Right atrium auricular region (tissue), 2 donors: Measurements from ENCODE around the gene RGL3. TPM values are rescaled to one million over a fixed set of nuclear protein-coding genes. Genes with fewer than 3 reads are reported as not detected.
"Not testable (repeated sequence)": the region's sequence is repeated elsewhere in the genome, so short reads cannot be mapped to it uniquely, and the experiment has no call there.

Experiments
- DNase-seq: peaks from one replicate; pipeline ENCODE4 v3.0.0-alpha.2; 2019; ENCODE audit warnings: low spot score
- H3K27ac ChIP-seq, 2 donors: fragments of 200-600 bp; sonication (generic); 1 replicate in 1 of 2; 2 replicates in 1 of 2; pipeline ENCODE4 v1.5.1; 2016 to 2019
- H3K27me3 ChIP-seq, 2 donors: fragments of 200-600 bp; sonication (generic); one replicate each; pipeline versions ENCODE4 v1.5.1 to v1.6.0; 2017 to 2019
- H3K36me3 ChIP-seq: fragments of 200-600 bp; sonication (generic); one replicate; pipeline ENCODE4 v1.5.1; 2016
- H3K4me1 ChIP-seq, 2 donors: fragments of 200-600 bp; sonication (generic); one replicate each; pipeline versions ENCODE4 v1.5.1 to v1.6.0; 2017 to 2019
- H3K4me3 ChIP-seq, 2 donors: fragments of 200-600 bp; sonication (generic); 1 replicate in 1 of 2; 2 replicates in 1 of 2; pipeline ENCODE4 v1.5.1; 2017 to 2019; ENCODE audit warnings: mild to moderate bottlenecking in 1 of 2, moderate library complexity in 1 of 2
- H3K9me3 ChIP-seq, 2 donors: fragments of 200-600 bp; sonication (generic); one replicate each; pipeline ENCODE4 v1.5.1; 2019
- total RNA-seq, 2 donors: library from RNA; depleted of rRNA; stranded (reverse); fragments of >200 nt; gene quantifications; one replicate each; pipeline ENCODE4 v1.1.0, GENCODE V29; 2016
- TF ChIP-seq, protein P1 (sequence below), 2 donors: fragments of 200-600 bp; sonication (generic); IDR thresholded peaks; one replicate each; pipeline ENCODE4 v1.5.1; 2019; ENCODE audit warnings: antibody characterized with exemption in 2 of 2

RGL3 gene
- total RNA-seq, 2 donors from 2014 or later, result 7.4 to 8.4 TPM

DNA sequence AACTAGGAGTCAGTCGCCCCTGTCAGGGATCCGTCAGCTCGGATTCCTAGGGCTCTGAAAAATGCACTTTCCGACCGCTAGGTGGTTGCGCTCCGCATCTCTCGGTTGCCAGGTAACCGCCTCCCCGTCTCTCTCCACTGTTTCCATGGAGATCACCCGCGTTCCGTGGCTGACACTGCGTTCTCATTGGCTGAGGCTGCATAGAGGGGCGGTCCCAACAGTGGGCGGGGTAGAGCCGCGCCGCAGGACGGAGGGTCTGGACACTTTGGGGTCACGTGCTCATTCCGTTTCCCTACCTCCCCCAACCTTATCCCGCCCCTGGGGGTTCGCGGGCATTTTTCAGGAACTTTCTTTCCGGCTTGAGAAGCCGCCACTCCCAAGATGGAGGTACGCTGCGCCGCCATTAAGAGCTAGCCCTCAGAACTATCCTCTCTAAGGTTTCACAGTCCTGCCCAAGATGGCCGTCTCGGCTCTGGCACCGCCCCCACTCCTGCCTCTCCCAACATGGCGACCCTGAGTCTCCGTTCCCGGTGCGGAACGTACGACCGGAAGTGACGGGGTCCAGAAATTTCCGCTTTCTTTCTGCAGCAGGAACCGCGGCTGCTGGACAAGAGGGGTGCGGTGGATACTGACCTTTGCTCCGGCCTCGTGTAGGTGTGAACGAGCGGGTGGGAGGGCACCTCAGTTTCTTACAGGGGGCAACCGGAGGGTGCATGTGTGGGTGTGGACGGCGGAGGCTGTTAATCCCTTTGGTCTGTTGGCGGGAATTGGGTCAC lies 16.1 kb upstream of the RGL3 start, which contains the start of the genes ODAD3 and PRKCSH:
Gene ODAD3 (minus strand): TSS at position 65 of the 776 bp plus-strand sequence. CDS start 105 bp downstream, outside the sequence.
Gene PRKCSH (plus strand): TSS at position 579 of the 776 bp plus-strand sequence. CDS start 483 bp downstream, outside the sequence.
- Histone ChIP-seq H3K4me3 (peak within 1 kb of the TSS; percentile 78 to 88), H3K9me3 (no peaks in the 10 kb centered on the region), H3K27me3 (no peaks in the 10 kb centered on the region), H3K4me1 (peaks cover 0 to 18% of the 10 kb centered on the region in 2 donors), H3K36me3 (peaks cover 26% of the 10 kb centered on the region), H3K27ac (peak within 1 kb of the TSS; percentile 60 to 63)
- peak; percentile 99 for DNase-seq
- TF ChIP-seq, protein P1, sequence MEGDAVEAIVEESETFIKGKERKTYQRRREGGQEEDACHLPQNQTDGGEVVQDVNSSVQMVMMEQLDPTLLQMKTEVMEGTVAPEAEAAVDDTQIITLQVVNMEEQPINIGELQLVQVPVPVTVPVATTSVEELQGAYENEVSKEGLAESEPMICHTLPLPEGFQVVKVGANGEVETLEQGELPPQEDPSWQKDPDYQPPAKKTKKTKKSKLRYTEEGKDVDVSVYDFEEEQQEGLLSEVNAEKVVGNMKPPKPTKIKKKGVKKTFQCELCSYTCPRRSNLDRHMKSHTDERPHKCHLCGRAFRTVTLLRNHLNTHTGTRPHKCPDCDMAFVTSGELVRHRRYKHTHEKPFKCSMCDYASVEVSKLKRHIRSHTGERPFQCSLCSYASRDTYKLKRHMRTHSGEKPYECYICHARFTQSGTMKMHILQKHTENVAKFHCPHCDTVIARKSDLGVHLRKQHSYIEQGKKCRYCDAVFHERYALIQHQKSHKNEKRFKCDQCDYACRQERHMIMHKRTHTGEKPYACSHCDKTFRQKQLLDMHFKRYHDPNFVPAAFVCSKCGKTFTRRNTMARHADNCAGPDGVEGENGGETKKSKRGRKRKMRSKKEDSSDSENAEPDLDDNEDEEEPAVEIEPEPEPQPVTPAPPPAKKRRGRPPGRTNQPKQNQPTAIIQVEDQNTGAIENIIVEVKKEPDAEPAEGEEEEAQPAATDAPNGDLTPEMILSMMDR (IDR thresholded peaks at IDR 0.05), result peak; percentile 81 to 84

DNA sequence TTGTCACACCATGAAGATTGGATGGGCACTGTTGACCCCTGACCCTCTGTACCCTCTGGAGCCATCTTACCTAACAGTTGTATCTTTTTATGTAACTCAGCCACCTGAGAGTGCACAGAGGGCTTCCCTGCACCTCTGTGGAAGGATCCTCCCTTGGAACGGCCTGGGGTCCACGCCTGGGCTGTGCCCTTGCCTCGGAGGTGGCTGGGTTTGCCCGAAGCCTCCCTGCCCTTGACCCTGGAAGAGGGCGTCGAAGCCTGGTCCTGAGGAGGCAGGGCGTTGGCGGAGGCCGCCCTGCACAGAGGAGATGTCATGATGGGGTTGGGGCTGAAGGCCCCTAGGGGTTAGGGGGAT lies 15.6 kb upstream of the RGL3 start:
- TF ChIP-seq, protein P1 (IDR thresholded peaks at IDR 0.05), result no peak
- H3K9me3 ChIP-seq, result no peaks in the 10 kb centered on the region
- H3K4me1 ChIP-seq, result peaks cover 0 to 18% of the 10 kb centered on the region in 2 donors
- no peaks in the 10 kb centered on the region for H3K27me3 ChIP-seq
- H3K27ac ChIP-seq, result peak overlapping the region; percentile 60 to 63
- DNase-seq, result no peak
- H3K4me3 ChIP-seq, result peak overlapping the region; percentile 78 to 88
- H3K36me3 ChIP-seq, result peaks cover 21% of the 10 kb centered on the region

DNA sequence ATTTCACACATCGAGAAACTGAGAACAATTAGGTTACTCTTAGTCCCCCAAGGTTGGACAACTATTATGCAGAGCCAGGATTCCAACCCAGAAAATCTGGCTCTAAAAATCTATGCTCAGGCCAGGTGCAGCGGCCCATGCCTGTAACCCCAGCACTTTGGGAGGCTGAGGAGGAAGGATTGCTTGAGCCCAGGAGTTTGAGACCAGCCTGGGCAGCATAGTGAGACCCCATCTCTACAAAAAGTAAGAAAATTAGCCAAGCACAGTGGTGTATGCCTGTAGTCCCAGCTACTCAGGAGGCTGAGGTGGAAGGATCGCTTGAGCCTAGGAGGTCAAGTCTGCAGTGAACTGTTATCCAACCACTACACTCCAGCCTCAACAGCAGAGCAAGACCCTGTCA lies 14.4 kb upstream of the RGL3 start:
- Histone ChIP-seq H3K36me3 (peaks cover 13% of the 10 kb centered on the region), H3K4me1 (peaks cover 0 to 18% of the 10 kb centered on the region in 2 donors)
- not testable (repeated sequence) for DNase-seq, H3K4me3 ChIP-seq, H3K9me3 ChIP-seq, H3K27me3 ChIP-seq, H3K27ac ChIP-seq

DNA sequence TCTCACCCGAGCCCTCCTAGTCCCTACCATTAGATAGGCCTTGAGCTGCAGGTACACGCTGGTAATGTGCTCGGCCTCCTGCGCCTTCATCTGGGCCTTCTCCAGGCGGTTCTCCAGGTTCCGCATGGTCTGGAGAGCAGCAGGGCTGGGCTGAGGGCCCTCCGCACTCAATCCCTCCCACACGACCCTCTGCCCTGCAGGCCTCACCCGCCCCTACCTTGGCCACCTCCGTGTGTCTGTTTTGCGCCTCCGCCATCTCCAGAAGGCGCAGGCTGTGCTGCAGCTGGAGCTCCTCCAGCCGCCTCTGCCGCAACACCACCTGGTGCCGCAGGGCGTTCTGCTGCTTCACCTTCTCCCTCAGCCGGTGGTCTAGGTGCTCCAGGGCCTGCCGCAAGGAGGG lies 7.5 kb upstream of the RGL3 start:
- Histone ChIP-seq H3K27me3 (no peaks in the 10 kb centered on the region), H3K27ac (no peak overlapping the region), H3K36me3 (no peaks in the 10 kb centered on the region), H3K4me3 (no peak overlapping the region), H3K4me1 (peaks cover 0 to 22% of the 10 kb centered on the region in 2 donors), H3K9me3 (no peaks in the 10 kb centered on the region)
- TF ChIP-seq, protein P1 (IDR thresholded peaks at IDR 0.05), result no peak
- no peak for DNase-seq

DNA sequence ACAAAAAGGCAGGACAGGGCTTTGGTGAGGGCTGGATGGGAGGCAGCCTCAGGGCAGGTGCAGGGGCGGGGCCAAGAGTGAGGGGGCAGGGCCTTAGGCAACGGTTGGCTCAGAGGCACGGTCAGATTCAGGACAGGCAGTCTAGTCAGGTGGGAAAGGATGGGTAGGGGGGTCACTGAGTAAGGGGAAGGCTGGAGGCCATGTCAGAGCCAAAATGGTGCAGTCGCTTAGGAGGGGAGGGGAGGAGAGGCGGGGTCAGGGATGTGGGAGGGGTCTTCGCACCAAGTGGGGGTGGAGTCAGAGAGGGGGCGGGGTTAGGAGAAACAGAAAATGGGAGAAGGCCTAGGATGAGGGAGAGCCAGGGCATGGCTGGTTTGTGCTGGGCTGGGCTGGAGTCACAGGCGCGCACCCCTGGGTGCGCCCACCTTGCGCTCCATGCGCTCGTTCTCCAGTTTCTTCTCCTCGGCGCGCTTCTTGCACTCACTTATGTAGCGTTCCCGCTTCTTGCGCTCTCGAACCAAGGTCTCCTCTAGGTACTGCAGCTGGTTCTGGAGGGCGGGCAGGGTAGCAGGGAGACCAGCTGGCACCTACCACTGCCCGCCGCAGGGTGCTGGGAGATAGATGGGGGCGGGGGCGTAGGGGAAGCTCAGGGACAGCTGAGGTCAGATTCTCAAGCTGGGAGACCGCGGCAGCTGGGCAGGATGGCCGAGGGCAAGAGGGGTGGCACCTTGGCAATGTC lies 6.8 kb upstream of the RGL3 start:
- DNase-seq, result no peak
- Histone ChIP-seq H3K27ac (no peak overlapping the region), H3K9me3 (no peaks in the 10 kb centered on the region), H3K27me3 (no peaks in the 10 kb centered on the region), H3K4me1 (peaks cover 0 to 30% of the 10 kb centered on the region in 2 donors), H3K4me3 (no peak overlapping the region), H3K36me3 (no peaks in the 10 kb centered on the region)
- TF ChIP-seq, protein P1 (IDR thresholded peaks at IDR 0.05), result no peak

DNA sequence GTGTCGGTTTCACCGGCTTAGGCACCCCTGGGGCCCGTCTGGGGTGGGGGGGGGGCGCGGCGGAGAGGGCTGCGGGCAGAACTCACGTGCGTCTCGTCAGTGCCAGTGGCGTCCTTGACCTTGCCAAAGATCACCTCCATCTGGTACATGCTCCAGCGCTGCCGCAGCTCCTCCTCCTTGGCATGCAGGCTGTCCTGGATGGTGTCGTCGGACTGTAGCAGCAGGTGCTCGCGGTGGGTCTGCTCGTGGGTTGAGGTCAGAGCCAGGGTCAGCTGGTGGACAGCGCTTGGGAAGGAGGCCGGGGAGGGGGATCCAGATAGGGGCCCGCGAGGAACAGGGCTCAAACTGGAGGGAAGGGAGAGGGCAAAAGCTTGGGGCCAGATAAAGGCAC lies 4.7 kb upstream of the RGL3 start:
- H3K27ac ChIP-seq, result no peak overlapping the region
- H3K36me3 ChIP-seq, result no peaks in the 10 kb centered on the region
- DNase-seq, result no peak
- H3K4me3 ChIP-seq, result no peak overlapping the region
- no peaks in the 10 kb centered on the region for H3K9me3 ChIP-seq
- TF ChIP-seq, protein P1 (IDR thresholded peaks at IDR 0.05), result no peak
- H3K4me1 ChIP-seq, result peaks cover 0 to 48% of the 10 kb centered on the region in 2 donors
- H3K27me3 ChIP-seq, result peaks cover under 1 to 3% of the 10 kb centered on the region in 2 donors
